ENCODE measurements around the gene RAB34.

DNA sequence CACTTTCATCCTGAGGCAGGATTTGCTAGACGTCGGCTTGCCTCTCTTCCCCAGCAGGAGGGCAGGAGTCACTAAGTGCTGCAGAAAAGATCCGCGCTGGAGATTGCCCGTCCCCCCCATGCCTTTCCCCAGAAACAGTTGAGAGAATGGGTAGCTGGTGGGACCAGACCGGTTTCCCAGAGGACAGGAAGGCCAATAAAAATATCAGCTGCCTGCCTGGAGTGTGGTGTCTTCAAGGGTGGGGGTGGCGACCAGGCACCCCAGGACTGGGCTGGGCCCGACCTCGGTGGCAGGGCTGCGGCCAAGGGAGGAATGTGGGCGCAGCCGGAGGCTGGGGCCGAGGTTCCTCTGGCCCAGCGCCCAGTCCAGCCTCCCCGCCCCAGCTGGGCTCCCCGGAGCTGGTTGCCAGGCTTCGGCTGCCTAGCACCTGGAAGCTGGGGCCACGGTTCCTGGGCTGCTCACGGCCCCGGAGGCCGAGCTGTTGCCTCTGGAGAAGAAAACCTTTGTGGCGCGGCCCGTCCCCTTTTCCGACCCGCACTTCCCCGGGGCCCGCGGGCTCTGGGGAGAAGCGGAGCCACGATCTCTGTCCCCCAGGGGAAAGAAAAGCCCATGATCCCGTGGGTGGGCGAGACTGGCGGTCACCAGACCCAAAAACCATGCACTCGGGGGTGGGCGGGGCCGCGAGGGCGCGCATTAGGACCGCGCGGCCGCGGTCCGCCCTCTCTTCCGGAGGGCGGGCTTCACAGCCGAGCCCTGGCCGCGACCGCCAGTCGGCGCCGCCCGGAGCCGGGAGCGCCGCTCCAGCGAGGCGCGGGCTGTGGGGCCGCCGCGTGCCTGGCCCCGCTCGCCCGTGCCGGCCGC lies 25.8 kb upstream of the RAB34 start, which contains the start of gene TRAF4:
- TF ChIP-seq CTCF (IDR thresholded peaks at IDR 0.05; ENCODE audit: insufficient read depth, low read length, poor library complexity, severe bottlenecking) = no peak
- no peak for TF ChIP-seq EZH2phosphoT487 (conservative IDR thresholded peaks at IDR 0.05; ENCODE audit: low read length)

Measured in SU-DHL-6 (cell line).